Karpas-422 (cell line): ENCODE data around the gene CT45A9. TPM values are rescaled to one million over a fixed set of nuclear protein-coding genes. Genes with fewer than 3 reads are reported as not detected.
"Not testable (repeated sequence)": the region's sequence is repeated elsewhere in the genome, so short reads cannot be mapped to it uniquely, and the experiment has no call there.

ENCODE experiments used
- DNase-seq: peaks from one replicate; pipeline ENCODE4 v3.0.0-alpha.2; 2015
- H2AFZ ChIP-seq: fragments of 200-600 bp; sonication (generic); 2 replicates; pipeline ENCODE4 v1.6.1; 2014; ENCODE audit warnings: antibody characterized with exemption, low read length, mixed read lengths
- H3K27ac ChIP-seq: fragments of 200-600 bp; sonication (generic); 2 replicates; pipeline ENCODE4 v1.5.1; 2014; ENCODE audit warnings: mild to moderate bottlenecking, low read length, moderate library complexity
- H3K27me3 ChIP-seq: fragments of 200-600 bp; sonication (generic); 2 replicates; pipeline ENCODE4 v1.6.1; 2014; ENCODE audit warnings: low read length, mixed read lengths
- H3K36me3 ChIP-seq: fragments of 200-600 bp; sonication (generic); 2 replicates; pipeline ENCODE4 v1.6.1; 2014; ENCODE audit warnings: low read length, mixed read lengths; ENCODE audit not compliant: insufficient read depth
- H3K4me1 ChIP-seq: fragments of 200-600 bp; sonication (generic); 2 replicates; pipeline ENCODE4 v1.6.1; 2014; ENCODE audit warnings: mild to moderate bottlenecking, low read length, mixed read lengths
- H3K4me2 ChIP-seq: fragments of 200-600 bp; sonication (generic); 2 replicates; pipeline ENCODE4 v1.6.1; 2014; ENCODE audit warnings: low read length, low read depth, mild to moderate bottlenecking; ENCODE audit not compliant: poor library complexity, severe bottlenecking
- H3K4me3 ChIP-seq: fragments of 200-600 bp; sonication (generic); 2 replicates; pipeline ENCODE4 v1.5.1; 2014; ENCODE audit warnings: mild to moderate bottlenecking, antibody characterized with exemption, low read length, mixed read lengths
- H3K79me2 ChIP-seq: fragments of 200-600 bp; sonication (generic); 2 replicates; pipeline ENCODE4 v1.6.1; 2014; ENCODE audit warnings: mild to moderate bottlenecking, low read length, mixed read lengths
- H3K9ac ChIP-seq: fragments of 200-600 bp; sonication (generic); 2 replicates; pipeline ENCODE4 v1.6.0; 2014; ENCODE audit warnings: low read length
- H3K9me2 ChIP-seq: fragments of 200-600 bp; sonication (generic), shearing (Covaris generic); replicated peaks from 2 replicates; pipeline ENCODE4 v1.6.0; 2014; ENCODE audit warnings: mild to moderate bottlenecking, low read length, moderate library complexity; ENCODE audit not compliant: insufficient read depth
- H3K9me3 ChIP-seq: fragments of 300-700, 200-600 bp; sonication (generic); 2 replicates; pipeline ENCODE4 v1.6.1; 2014; ENCODE audit warnings: low read length, mixed read lengths
- H4K20me1 ChIP-seq: fragments of 200-600 bp; sonication (generic); 2 replicates; pipeline ENCODE4 v1.6.1; 2014; ENCODE audit warnings: mild to moderate bottlenecking, antibody characterized with exemption, low read length, low read depth; ENCODE audit not compliant: insufficient read depth
- total RNA-seq: library from RNA; depleted of rRNA; stranded (reverse); fragments of >200 nt; shearing (Covaris generic); gene quantifications from 2 replicates; pipeline ENCODE4 v1.2.3, GENCODE V29; 2014; ENCODE audit warnings: low replicate concordance; rRNA removed

The CT45A9 gene, protein sequence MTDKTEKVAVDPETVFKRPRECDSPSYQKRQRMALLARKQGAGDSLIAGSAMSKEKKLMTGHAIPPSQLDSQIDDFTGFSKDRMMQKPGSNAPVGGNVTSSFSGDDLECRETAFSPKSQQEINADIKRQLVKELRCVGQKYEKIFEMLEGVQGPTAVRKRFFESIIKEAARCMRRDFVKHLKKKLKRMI
- not detected in 2 replicates for total RNA-seq

DNA sequence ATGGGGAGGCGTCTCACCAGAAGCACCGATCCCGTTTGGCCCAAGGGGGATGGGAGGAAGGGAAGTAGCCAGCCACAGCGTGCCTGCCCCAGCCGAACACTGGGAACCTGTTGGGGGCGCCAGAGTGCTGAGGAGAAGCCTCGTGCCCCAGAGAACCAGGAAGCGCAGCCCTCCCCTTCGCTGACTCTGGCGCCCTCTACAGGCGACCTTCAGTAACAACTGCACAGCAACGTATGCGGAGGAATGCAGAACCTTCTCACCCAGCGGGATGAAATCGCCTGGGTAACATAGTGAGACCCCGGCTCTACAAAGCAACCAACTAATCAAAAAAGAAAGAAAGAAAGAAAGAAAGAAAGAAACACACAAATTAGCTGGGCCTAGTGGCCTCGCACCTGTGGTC, at the start of gene CT45A9:
Gene CT45A9 (minus strand): TSS at position 101 of the 400 bp plus-strand sequence. CDS start 3,751 bp downstream, outside the sequence.
- not testable (repeated sequence) for H3K79me2 ChIP-seq, H4K20me1 ChIP-seq, H3K9me3 ChIP-seq, H3K4me1 ChIP-seq, H2AFZ ChIP-seq, H3K36me3 ChIP-seq, H3K4me3 ChIP-seq, H3K27ac ChIP-seq, H3K9ac ChIP-seq, DNase-seq, H3K27me3 ChIP-seq, H3K9me2 ChIP-seq, H3K4me2 ChIP-seq

DNA sequence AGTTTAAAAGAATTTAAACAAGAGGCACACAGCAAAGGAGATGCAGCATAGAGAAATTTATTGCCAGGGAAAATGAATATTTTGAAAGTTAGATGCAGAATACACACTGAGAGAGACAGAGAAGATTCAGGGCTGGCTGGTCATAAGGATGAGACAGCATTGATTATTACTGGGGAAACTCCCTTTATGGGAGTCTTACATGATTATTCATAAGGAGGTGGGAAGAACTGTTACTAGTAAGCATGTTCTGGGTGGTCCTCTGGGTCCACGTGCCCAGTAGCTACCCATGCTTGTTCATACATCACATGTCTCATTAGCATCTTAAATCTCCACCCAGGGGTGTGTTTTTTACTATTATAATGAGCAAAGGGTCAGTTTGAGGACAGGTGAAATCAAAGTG, 48.9 kb upstream of the CT45A9 start:
- DNase-seq, H2AFZ ChIP-seq, H3K4me3 ChIP-seq: not testable (repeated sequence)

DNA sequence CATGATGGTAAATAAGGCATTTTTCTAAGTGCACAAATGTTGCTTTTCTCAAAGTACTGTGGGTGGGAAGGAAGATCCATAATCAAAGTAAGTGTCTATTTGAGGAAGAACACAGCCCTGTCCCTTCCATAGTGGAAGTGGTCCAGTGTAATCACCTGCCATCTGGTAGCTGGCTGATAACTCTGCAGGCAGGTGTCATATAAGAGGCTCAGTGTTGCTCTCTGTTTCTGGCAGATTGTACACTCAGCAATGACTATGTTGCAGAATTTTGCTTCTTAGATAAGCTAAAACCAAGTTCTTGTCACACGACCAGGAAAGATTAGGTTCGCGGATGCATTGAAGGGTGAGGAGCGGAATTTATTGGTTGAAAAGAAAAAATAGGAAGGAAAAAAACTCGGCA, 42.8 kb upstream of the CT45A9 start:
- no peaks in the 10 kb centered on the region for H3K79me2 ChIP-seq
- no peaks in the 10 kb centered on the region for H3K9me3 ChIP-seq
- H4K20me1 ChIP-seq: no peaks in the 10 kb centered on the region
- no peaks in the 10 kb centered on the region for H3K4me1 ChIP-seq
- H3K27me3 ChIP-seq: no peaks in the 10 kb centered on the region
- no peak overlapping the region for H3K27ac ChIP-seq
- H3K9ac ChIP-seq: no peak overlapping the region
- DNase-seq: no peak
- H3K36me3 ChIP-seq: no peaks in the 10 kb centered on the region
- no peak overlapping the region for H2AFZ ChIP-seq
- no peak overlapping the region for H3K4me3 ChIP-seq
- H3K4me2 ChIP-seq: no peak overlapping the region
- H3K9me2 ChIP-seq: no peaks in the 10 kb centered on the region

More for the DNA sequence above, 48.9 kb upstream of the CT45A9 start:
- H3K9me3 ChIP-seq, H3K4me2 ChIP-seq, H3K79me2 ChIP-seq, H3K9ac ChIP-seq, H3K36me3 ChIP-seq, H3K9me2 ChIP-seq, H3K27ac ChIP-seq, H3K4me1 ChIP-seq, H4K20me1 ChIP-seq, H3K27me3 ChIP-seq: not testable (repeated sequence)

DNA sequence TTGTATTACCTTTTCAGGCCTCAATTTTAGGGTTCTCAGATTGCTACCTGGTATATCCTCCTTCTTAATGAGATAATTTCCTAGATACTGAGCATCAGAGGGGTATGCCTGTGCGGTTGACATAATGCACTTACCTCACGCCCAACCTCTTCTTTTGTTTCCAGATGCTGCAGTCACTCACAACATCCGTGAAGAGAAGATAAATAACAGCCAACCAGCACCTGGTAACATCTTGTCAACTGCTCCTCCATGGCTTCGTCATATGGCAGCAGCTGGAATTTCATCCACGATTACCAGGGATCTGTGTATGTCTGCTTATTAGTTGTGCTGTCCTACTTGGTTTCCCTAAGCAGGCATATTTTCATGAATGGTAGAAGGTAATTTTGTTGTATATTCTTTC, 38.6 kb upstream of the CT45A9 start:
- H2AFZ ChIP-seq: no peak overlapping the region
- H3K79me2 ChIP-seq: no peaks in the 10 kb centered on the region
- no peaks in the 10 kb centered on the region for H3K36me3 ChIP-seq
- no peak overlapping the region for H3K9ac ChIP-seq
- no peak overlapping the region for H3K4me2 ChIP-seq
- H4K20me1 ChIP-seq: no peaks in the 10 kb centered on the region
- no peak overlapping the region for H3K27ac ChIP-seq
- no peak overlapping the region for H3K4me3 ChIP-seq
- no peaks in the 10 kb centered on the region for H3K9me2 ChIP-seq
- H3K9me3 ChIP-seq: no peaks in the 10 kb centered on the region
- H3K4me1 ChIP-seq: no peaks in the 10 kb centered on the region
- H3K27me3 ChIP-seq: no peaks in the 10 kb centered on the region
- no peak for DNase-seq

DNA sequence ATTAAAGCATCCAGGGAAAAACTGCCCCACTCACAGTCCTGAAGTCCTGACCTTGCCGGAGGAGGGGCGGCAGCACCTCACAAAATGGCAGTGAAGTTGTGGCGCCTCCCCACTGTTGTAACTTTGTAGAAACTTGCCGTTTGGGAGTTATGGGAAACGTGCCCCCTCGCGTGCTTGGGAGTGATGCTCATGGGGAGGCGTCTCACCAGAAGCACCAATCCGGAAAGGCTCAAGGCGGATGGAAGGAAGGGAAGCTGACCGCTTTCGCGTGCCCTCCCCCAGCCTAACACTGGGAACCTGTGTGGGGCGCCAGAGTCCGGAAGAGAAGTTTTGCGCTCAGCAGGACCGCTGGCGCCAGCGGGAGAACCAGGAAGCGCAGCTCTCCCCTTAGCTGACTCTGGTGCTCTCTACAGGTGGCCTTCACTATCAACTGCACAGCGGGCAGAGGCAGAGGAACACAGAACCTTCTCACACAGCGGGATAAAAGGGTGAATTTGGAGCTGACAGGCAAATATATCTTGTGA, 21.7 kb upstream of the CT45A9 start, which contains the start of the genes CT45A10 and SAGE1:
Gene CT45A10 (minus strand): TSS at position 151 of the 524 bp plus-strand sequence. CDS start 8,100 bp downstream, outside the sequence.
Gene SAGE1 (plus strand): TSS at position 423 of the 524 bp plus-strand sequence. CDS start 2,527 bp downstream, outside the sequence.
- no peaks in the 10 kb centered on the region for H3K36me3 ChIP-seq
- DNase-seq: no peak
- no peaks in the 10 kb centered on the region for H3K79me2 ChIP-seq
- H3K4me3 ChIP-seq: no peak within 1 kb of the TSS
- no peak within 1 kb of the TSS for H2AFZ ChIP-seq
- H3K4me2 ChIP-seq: no peak within 1 kb of the TSS
- no peak within 1 kb of the TSS for H3K27ac ChIP-seq
- H3K27me3 ChIP-seq: no peaks in the 10 kb centered on the region
- H3K4me1 ChIP-seq: no peaks in the 10 kb centered on the region
- no peak within 1 kb of the TSS for H3K9ac ChIP-seq
- no peaks in the 10 kb centered on the region for H3K9me2 ChIP-seq
- H4K20me1 ChIP-seq: no peaks in the 10 kb centered on the region
- H3K9me3 ChIP-seq: no peaks in the 10 kb centered on the region

DNA sequence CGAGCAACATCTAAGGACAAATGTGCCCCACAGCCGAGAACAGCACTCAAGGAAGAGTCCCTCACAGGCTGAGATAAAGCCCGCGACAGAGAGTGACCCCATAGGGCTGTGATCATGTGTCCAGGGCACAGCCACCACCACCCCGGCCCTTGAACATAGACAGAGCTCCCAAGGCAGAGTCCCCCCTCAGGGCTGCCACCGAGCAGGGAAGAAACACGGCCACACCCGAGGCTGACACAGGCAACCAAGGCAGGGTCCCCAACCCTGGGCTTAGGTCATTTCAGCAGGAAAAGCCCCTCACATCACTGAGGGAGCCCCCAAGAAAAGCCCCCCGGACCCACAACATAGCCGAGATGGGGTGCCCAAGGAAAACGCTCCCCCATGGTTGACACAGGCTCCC, 21.2 kb upstream of the CT45A9 start:
- no peak overlapping the region for H2AFZ ChIP-seq
- no peaks in the 10 kb centered on the region for H3K27me3 ChIP-seq
- H3K4me2 ChIP-seq: no peak overlapping the region
- H4K20me1 ChIP-seq: no peaks in the 10 kb centered on the region
- no peak overlapping the region for H3K4me3 ChIP-seq
- H3K9me2 ChIP-seq: no peaks in the 10 kb centered on the region
- no peak for DNase-seq
- no peaks in the 10 kb centered on the region for H3K4me1 ChIP-seq
- no peak overlapping the region for H3K27ac ChIP-seq
- no peaks in the 10 kb centered on the region for H3K9me3 ChIP-seq
- H3K79me2 ChIP-seq: no peaks in the 10 kb centered on the region
- H3K36me3 ChIP-seq: no peaks in the 10 kb centered on the region
- no peak overlapping the region for H3K9ac ChIP-seq

DNA sequence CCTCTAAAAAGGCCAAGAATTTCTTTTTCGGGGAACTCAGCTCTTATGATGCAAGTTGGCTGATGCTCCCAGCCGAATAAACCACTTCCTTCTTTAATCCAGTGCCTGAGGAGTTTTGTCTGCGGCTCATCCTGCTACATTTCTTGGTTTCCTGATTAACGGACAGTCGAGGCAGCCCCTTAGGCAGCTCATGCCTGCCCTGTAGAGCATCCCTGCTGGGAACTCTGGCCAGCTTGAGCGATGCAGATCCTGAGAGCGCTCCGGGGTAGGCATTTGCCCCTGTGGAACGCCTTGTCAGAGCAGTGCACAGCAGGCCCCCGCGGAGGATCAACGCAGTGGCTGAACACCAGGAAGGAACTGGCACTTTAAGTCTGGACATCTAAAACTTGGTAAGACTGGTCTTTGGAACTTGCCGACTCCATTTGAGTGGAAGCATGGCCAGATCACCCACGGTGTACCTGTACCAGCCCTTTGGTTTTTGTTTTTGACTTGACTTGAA, 18.5 kb upstream of the CT45A9 start:
- no peak overlapping the region for H3K9ac ChIP-seq
- no peak for DNase-seq
- no peaks in the 10 kb centered on the region for H3K79me2 ChIP-seq
- no peaks in the 10 kb centered on the region for H3K36me3 ChIP-seq
- H3K4me2 ChIP-seq: no peak overlapping the region
- no peaks in the 10 kb centered on the region for H3K9me2 ChIP-seq
- no peaks in the 10 kb centered on the region for H3K4me1 ChIP-seq
- no peaks in the 10 kb centered on the region for H3K9me3 ChIP-seq
- no peak overlapping the region for H3K27ac ChIP-seq
- H3K27me3 ChIP-seq: no peaks in the 10 kb centered on the region
- no peak overlapping the region for H2AFZ ChIP-seq
- H4K20me1 ChIP-seq: no peaks in the 10 kb centered on the region
- H3K4me3 ChIP-seq: no peak overlapping the region

DNA sequence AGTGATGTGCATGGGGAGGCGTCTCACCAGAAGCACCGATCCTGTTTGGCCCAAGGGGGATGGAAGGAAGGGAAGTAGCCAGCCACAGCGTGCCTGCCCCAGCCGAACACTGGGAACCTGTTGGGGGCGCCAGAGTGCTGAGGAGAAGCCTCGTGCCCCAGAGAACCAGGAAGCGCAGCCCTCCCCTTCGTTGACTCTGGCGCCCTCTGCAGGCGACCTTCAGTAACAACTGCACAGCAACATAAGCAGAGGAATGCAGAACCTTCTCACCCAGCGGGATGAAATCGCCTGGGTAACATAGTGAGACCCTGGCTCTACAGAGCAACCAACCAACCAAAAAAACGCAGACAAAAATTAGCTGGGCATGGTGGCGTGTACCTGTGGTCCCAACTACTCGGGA, 17.4 kb upstream of the CT45A9 start:
- H3K79me2 ChIP-seq: not testable (repeated sequence)

More for the DNA sequence above, 17.4 kb upstream of the CT45A9 start:
- H3K9ac ChIP-seq, H3K9me3 ChIP-seq, H2AFZ ChIP-seq, H3K36me3 ChIP-seq, H3K27ac ChIP-seq, H4K20me1 ChIP-seq, H3K27me3 ChIP-seq, H3K4me3 ChIP-seq, H3K4me1 ChIP-seq, H3K9me2 ChIP-seq, H3K4me2 ChIP-seq: not testable (repeated sequence)
- peak; percentile 85 for DNase-seq
